OCI-LY1 (cell line): ENCODE results near the gene RSRP1.

Experiments
- CTCF ChIP-seq: fragments of 200-600 bp; sonication (generic), shearing (Covaris generic); IDR thresholded peaks from 2 replicates; pipeline ENCODE4 v1.5.1; 2017; ENCODE audit warnings: mild to moderate bottlenecking, antibody characterized with exemption, low read length, moderate library complexity, mixed read lengths
- EZH2 ChIP-seq: fragments of 200-600 bp; sonication (generic), shearing (Covaris generic); IDR thresholded peaks from 2 replicates; pipeline ENCODE4 v1.8.0; 2017; ENCODE audit warnings: borderline replicate concordance, mixed run types, mild to moderate bottlenecking, antibody characterized with exemption, low read length, moderate library complexity, mixed read lengths

- TF ChIP-seq CTCF: no peak
- TF ChIP-seq EZH2: no peak
Measured at GRCh38 chr1:25196830-25197229, 50.4 kb downstream of the RSRP1 start.
